ENCODE results near the gene PLLP. TPM values are rescaled to one million over a fixed set of nuclear protein-coding genes. Genes with fewer than 3 reads are reported as not detected.
A peak's percentile ranks its signal among the peaks of the same experiment; 100 is the strongest.

PLLP gene
- total RNA-seq, 1 donor from 2014 or later = 0.21 TPM

GRCh38 chr16:57314161-57314785, 29.8 kb upstream of the PLLP start:
- intact Hi-C loops (cut with DNase I) = no loop called here
- H3K4me3 ChIP-seq = no peak overlapping the region
- TF ChIP-seq CTCF (IDR thresholded peaks at IDR 0.05) = no peak
- H3K27ac ChIP-seq = peak overlapping the region; percentile 76 to 91
- peaks cover 21 to 49% of the 10 kb centered on the region in 2 donors for H3K4me1 ChIP-seq
- no peaks in the 10 kb centered on the region for H3K27me3 ChIP-seq
- DNase-seq (ENCODE audit: low spot score in 2 of 2) = peak in 1 of 2 donors; percentile 55
- no peaks in the 10 kb centered on the region for H3K9me3 ChIP-seq
- no peaks in the 10 kb centered on the region for H3K36me3 ChIP-seq

- TF ChIP-seq CTCF (IDR thresholded peaks at IDR 0.05) = no peak
- H3K4me1 ChIP-seq = peaks cover 21 to 45% of the 10 kb centered on the region in 2 donors
- intact Hi-C loops (cut with DNase I) = no loop called here
- no peak overlapping the region for H3K4me3 ChIP-seq
- no peaks in the 10 kb centered on the region for H3K27me3 ChIP-seq
- peak overlapping the region; percentile 76 to 91 for H3K27ac ChIP-seq
- no peaks in the 10 kb centered on the region for H3K36me3 ChIP-seq
- no peak for DNase-seq (ENCODE audit: low spot score in 2 of 2)
- no peaks in the 10 kb centered on the region for H3K9me3 ChIP-seq
Observed at GRCh38 chr16:57313509-57313908, 29.0 kb upstream of the PLLP start.

GRCh38 chr16:57310801-57311200, 26.3 kb upstream of the PLLP start:
- DNase-seq (ENCODE audit: low spot score in 2 of 2) = no peak

GRCh38 chr16:57308041-57308440, 23.6 kb upstream of the PLLP start:
- no peaks in the 10 kb centered on the region for H3K36me3 ChIP-seq
- intact Hi-C loops (cut with DNase I) = loop anchor here (10.0 kb wide), 1 partner anchor 373 kb away; the partner anchor contains the start of gene HERPUD1
- no peaks in the 10 kb centered on the region for H3K27me3 ChIP-seq
- peak overlapping the region; percentile 94 for H3K27ac ChIP-seq
- no peak for DNase-seq (ENCODE audit: low spot score in 2 of 2)
- H3K4me1 ChIP-seq = peaks cover 5 to 28% of the 10 kb centered on the region in 2 donors
- no peak overlapping the region for H3K4me3 ChIP-seq
- TF ChIP-seq CTCF (IDR thresholded peaks at IDR 0.05) = no peak
- H3K9me3 ChIP-seq = no peaks in the 10 kb centered on the region

More at GRCh38 chr16:57310801-57311200, 26.3 kb upstream of the PLLP start:
- Histone ChIP-seq H3K4me3 (no peak overlapping the region), H3K4me1 (peaks cover 3 to 26% of the 10 kb centered on the region in 2 donors), H3K36me3 (no peaks in the 10 kb centered on the region), H3K9me3 (no peaks in the 10 kb centered on the region), H3K27me3 (no peaks in the 10 kb centered on the region), H3K27ac (peak overlapping the region; percentile 73 to 85)
- intact Hi-C loops (cut with DNase I) = no loop called here
- TF ChIP-seq CTCF (IDR thresholded peaks at IDR 0.05) = no peak

GRCh38 chr16:57307365-57307764, 22.9 kb upstream of the PLLP start:
- peak in 1 of 2 donors; percentile 44 for DNase-seq (ENCODE audit: low spot score in 2 of 2)
- no peak for TF ChIP-seq CTCF (IDR thresholded peaks at IDR 0.05)
- no peak overlapping the region for H3K4me3 ChIP-seq
- H3K4me1 ChIP-seq = peaks cover 5 to 28% of the 10 kb centered on the region in 2 donors
- no peaks in the 10 kb centered on the region for H3K27me3 ChIP-seq
- H3K36me3 ChIP-seq = no peaks in the 10 kb centered on the region
- intact Hi-C loops (cut with DNase I) = loop anchor here (10.0 kb wide), 1 partner anchor 373 kb away; the partner anchor contains the start of gene HERPUD1
- no peaks in the 10 kb centered on the region for H3K9me3 ChIP-seq
- H3K27ac ChIP-seq = peak overlapping the region; percentile 94

All from ascending aorta (tissue), 2 donors.